ENCODE measurements around the gene DSP.

DNA sequence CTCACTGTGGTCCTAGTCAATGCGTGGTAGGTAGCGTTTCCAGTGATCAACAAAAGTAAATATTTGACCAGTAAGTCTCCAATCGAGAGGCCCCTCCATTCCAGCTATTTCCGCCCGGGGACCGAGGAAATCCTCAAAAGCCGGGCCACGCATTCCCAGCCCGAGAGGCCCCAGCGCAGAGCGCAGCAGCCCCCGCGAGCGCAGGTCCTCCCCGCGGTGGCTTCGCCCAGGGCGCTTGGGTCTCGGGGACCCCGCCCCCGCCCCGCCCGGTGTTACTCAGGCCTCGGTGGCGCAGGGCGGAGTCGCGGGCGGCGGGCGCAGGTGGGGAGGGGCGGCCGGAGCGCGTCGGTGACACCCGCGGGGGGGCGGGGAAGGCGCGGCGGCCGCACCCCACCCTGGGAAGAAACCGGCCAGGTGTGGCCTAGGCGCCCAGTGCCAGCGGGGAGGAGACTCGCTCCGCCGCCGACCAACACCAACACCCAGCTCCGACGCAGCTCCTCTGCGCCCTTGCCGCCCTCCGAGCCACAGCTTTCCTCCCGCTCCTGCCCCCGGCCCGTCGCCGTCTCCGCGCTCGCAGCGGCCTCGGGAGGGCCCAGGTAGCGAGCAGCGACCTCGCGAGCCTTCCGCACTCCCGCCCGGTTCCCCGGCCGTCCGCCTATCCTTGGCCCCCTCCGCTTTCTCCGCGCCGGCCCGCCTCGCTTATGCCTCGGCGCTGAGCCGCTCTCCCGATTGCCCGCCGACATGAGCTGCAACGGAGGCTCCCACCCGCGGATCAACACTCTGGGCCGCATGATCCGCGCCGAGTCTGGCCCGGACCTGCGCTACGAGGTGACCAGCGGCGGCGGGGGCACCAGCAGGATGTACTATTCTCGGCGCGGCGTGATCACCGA is at the start of gene DSP:
- TF ChIP-seq TAF1 (IDR thresholded peaks at IDR 0.05; ENCODE audit: low read depth) (no peak), CTCF (IDR thresholded peaks at IDR 0.05; ENCODE audit: poor library complexity, severe bottlenecking) (no peak), EP300 (conservative IDR thresholded peaks at IDR 0.05; ENCODE audit: poor library complexity, severe bottlenecking) (no peak), SMC3 (conservative IDR thresholded peaks at IDR 0.05; ENCODE audit: poor library complexity) (no peak), POLR2AphosphoS5 (IDR thresholded peaks at IDR 0.05) (peak; percentile 42)
- TF ChIP-seq, protein P1, sequence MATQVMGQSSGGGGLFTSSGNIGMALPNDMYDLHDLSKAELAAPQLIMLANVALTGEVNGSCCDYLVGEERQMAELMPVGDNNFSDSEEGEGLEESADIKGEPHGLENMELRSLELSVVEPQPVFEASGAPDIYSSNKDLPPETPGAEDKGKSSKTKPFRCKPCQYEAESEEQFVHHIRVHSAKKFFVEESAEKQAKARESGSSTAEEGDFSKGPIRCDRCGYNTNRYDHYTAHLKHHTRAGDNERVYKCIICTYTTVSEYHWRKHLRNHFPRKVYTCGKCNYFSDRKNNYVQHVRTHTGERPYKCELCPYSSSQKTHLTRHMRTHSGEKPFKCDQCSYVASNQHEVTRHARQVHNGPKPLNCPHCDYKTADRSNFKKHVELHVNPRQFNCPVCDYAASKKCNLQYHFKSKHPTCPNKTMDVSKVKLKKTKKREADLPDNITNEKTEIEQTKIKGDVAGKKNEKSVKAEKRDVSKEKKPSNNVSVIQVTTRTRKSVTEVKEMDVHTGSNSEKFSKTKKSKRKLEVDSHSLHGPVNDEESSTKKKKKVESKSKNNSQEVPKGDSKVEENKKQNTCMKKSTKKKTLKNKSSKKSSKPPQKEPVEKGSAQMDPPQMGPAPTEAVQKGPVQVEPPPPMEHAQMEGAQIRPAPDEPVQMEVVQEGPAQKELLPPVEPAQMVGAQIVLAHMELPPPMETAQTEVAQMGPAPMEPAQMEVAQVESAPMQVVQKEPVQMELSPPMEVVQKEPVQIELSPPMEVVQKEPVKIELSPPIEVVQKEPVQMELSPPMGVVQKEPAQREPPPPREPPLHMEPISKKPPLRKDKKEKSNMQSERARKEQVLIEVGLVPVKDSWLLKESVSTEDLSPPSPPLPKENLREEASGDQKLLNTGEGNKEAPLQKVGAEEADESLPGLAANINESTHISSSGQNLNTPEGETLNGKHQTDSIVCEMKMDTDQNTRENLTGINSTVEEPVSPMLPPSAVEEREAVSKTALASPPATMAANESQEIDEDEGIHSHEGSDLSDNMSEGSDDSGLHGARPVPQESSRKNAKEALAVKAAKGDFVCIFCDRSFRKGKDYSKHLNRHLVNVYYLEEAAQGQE (IDR thresholded peaks at IDR 0.05; ENCODE audit: borderline replicate concordance): no peak

Measured in neural cell (in vitro differentiated cells).